H9 (cell line): ENCODE results near the gene PDCL3. TPM values are rescaled to one million over a fixed set of nuclear protein-coding genes. Genes with fewer than 3 reads are reported as not detected.

Experiments
- DNase-seq: peaks from one replicate; pipeline ENCODE4 v3.0.0-alpha.2; 2017
- H2AFZ ChIP-seq: one replicate; pipeline ENCODE4 v1.6.1; 2013; ENCODE audit warnings: mild to moderate bottlenecking, low read length, control low read depth, moderate library complexity
- H2AK5ac ChIP-seq: 2 replicates; pipeline ENCODE4 v1.6.1; 2013; ENCODE audit warnings: low read length, control low read depth, mixed read lengths; ENCODE audit not compliant: insufficient read length
- H2BK120ac ChIP-seq: one replicate; pipeline ENCODE4 v1.6.1; 2013; ENCODE audit warnings: low read depth, mild to moderate bottlenecking, low read length, control low read depth, inconsistent platforms; ENCODE audit not compliant: poor library complexity, severe bottlenecking
- H2BK12ac ChIP-seq: 2 replicates; pipeline ENCODE4 v1.6.1; 2013; ENCODE audit warnings: low read length, control low read depth, mixed read lengths, low read depth; ENCODE audit not compliant: insufficient read length
- H2BK15ac ChIP-seq: 2 replicates; pipeline ENCODE4 v1.6.1; 2013; ENCODE audit warnings: low read depth, low read length, control low read depth
- H2BK20ac ChIP-seq: one replicate; pipeline ENCODE4 v1.6.1; 2013; ENCODE audit warnings: low read depth, mild to moderate bottlenecking, low read length, control low read depth, inconsistent platforms; ENCODE audit not compliant: poor library complexity, severe bottlenecking
- H2BK5ac ChIP-seq: 2 replicates; pipeline ENCODE4 v1.6.1; 2013; ENCODE audit warnings: low read length, control low read depth, mixed read lengths; ENCODE audit not compliant: insufficient read length
- H3K14ac ChIP-seq: 2 replicates; pipeline ENCODE4 v1.6.1; 2013; ENCODE audit warnings: low read length, control low read depth; ENCODE audit not compliant: insufficient read depth
- H3K18ac ChIP-seq: 2 replicates; pipeline ENCODE4 v1.6.1; 2013; ENCODE audit warnings: low read depth, mild to moderate bottlenecking, mixed read lengths, low read length, control low read depth; ENCODE audit not compliant: insufficient read length
- H3K23ac ChIP-seq: 2 replicates; pipeline ENCODE4 v1.6.1; 2013; ENCODE audit warnings: low read length, control low read depth, mixed read lengths, low read depth; ENCODE audit not compliant: insufficient read length
- H3K23me2 ChIP-seq: 2 replicates; pipeline ENCODE4 v1.6.1; 2013; ENCODE audit warnings: low read depth, mild to moderate bottlenecking, mixed read lengths, low read length, control low read depth; ENCODE audit not compliant: insufficient read length, poor library complexity, severe bottlenecking
- H3K27ac ChIP-seq: 2 replicates; pipeline ENCODE4 v1.5.1; 2013; ENCODE audit warnings: low read length, control low read depth, mixed read lengths, low read depth; ENCODE audit not compliant: insufficient read length
- H3K27me3 ChIP-seq: 2 replicates; pipeline ENCODE4 v1.6.1; 2013; ENCODE audit warnings: low read length, control low read depth, inconsistent platforms; ENCODE audit not compliant: insufficient read depth
- H3K4ac ChIP-seq: 2 replicates; pipeline ENCODE4 v1.6.1; 2013; ENCODE audit warnings: low read depth, mild to moderate bottlenecking, control low read depth, inconsistent platforms, low read length, moderate library complexity
- H3K4me1 ChIP-seq: 2 replicates; pipeline ENCODE4 v1.6.1; 2013; ENCODE audit warnings: low read length, control low read depth, inconsistent platforms; ENCODE audit not compliant: insufficient read depth
- H3K4me2 ChIP-seq: 2 replicates; pipeline ENCODE4 v1.6.1; 2013; ENCODE audit warnings: low read length, control low read depth, mixed read lengths; ENCODE audit not compliant: insufficient read length, insufficient read depth
- H3K56ac ChIP-seq: 2 replicates; pipeline ENCODE4 v1.6.1; 2013; ENCODE audit warnings: low read depth, mild to moderate bottlenecking, mixed read lengths, low read length, control low read depth; ENCODE audit not compliant: insufficient read length
- H3K79me1 ChIP-seq: 2 replicates; pipeline ENCODE4 v1.6.1; 2013; ENCODE audit warnings: low read depth, mild to moderate bottlenecking, moderate library complexity, low read length, control low read depth, inconsistent platforms; ENCODE audit not compliant: insufficient read depth, poor library complexity, severe bottlenecking
- H3K79me2 ChIP-seq: 2 replicates; pipeline ENCODE4 v1.6.1; 2013; ENCODE audit warnings: low read length, control low read depth, inconsistent platforms; ENCODE audit not compliant: insufficient read depth
- H3K9ac ChIP-seq: 2 replicates; pipeline ENCODE4 v1.6.1; 2013; ENCODE audit warnings: low read length, control low read depth, mixed read lengths; ENCODE audit not compliant: insufficient read length; ENCODE audit errors: extremely low read depth
- H3K9me3 ChIP-seq: one replicate; pipeline ENCODE4 v1.6.1; 2013; ENCODE audit warnings: low read depth, low read length, inconsistent platforms; ENCODE audit not compliant: control insufficient read depth
- H3T11ph ChIP-seq: one replicate; pipeline ENCODE4 v1.6.1; 2013; ENCODE audit warnings: mild to moderate bottlenecking, low read length, control low read depth, inconsistent platforms
- H4K20me1 ChIP-seq: one replicate; pipeline ENCODE4 v1.6.1; 2013; ENCODE audit not compliant: control insufficient read depth, insufficient read length, insufficient read depth
- H4K5ac ChIP-seq: 2 replicates; pipeline ENCODE4 v1.6.1; 2013; ENCODE audit warnings: low read depth, mild to moderate bottlenecking, mixed read lengths, low read length, control low read depth; ENCODE audit not compliant: insufficient read length
- H4K8ac ChIP-seq: replicated peaks from 2 replicates; pipeline ENCODE4 v1.6.1; 2013; ENCODE audit warnings: low read length, control low read depth, mixed read lengths, low read depth; ENCODE audit not compliant: insufficient read length
- H4K91ac ChIP-seq: 2 replicates; pipeline ENCODE4 v1.6.1; 2013; ENCODE audit warnings: low read depth, mild to moderate bottlenecking, moderate library complexity, mixed read lengths, low read length, control low read depth; ENCODE audit not compliant: insufficient read length
- H3K27ac Mint-ChIP-seq, 3 experiments: 2 replicates in 2 of 3; 3 replicates in 1 of 3; pipeline ENCODE4 v1.8.0; 2020 to 2021; ENCODE audit warnings: mixed read lengths in 3 of 3, mild to moderate bottlenecking in 1 of 3, moderate library complexity in 1 of 3
- H3K27me3 Mint-ChIP-seq: 2 replicates; pipeline ENCODE4 v1.8.0; 2021; ENCODE audit warnings: low read depth, mild to moderate bottlenecking, moderate library complexity, mixed read lengths
- H3K36me3 Mint-ChIP-seq, 3 experiments: 2 replicates in 2 of 3; 3 replicates in 1 of 3; pipeline ENCODE4 v1.8.0; 2020 to 2021; ENCODE audit warnings: low read depth in 3 of 3, mixed read lengths in 3 of 3; ENCODE audit not compliant: insufficient read depth in 1 of 3
- H3K4me1 Mint-ChIP-seq, 2 experiments: 2 replicates each; pipeline ENCODE4 v1.8.0; 2020; ENCODE audit warnings: mixed read lengths in 2 of 2
- H3K4me3 Mint-ChIP-seq, 2 experiments: 2 replicates in 1 of 2; 3 replicates in 1 of 2; pipeline ENCODE4 v1.8.0; 2020 to 2021; ENCODE audit warnings: mild to moderate bottlenecking in 2 of 2, mixed read lengths in 2 of 2, moderate library complexity in 1 of 2
- H3K9me3 Mint-ChIP-seq, 2 experiments: 2 replicates in 1 of 2; 3 replicates in 1 of 2; pipeline ENCODE4 v1.8.0; 2020; ENCODE audit warnings: mild to moderate bottlenecking in 2 of 2, mixed read lengths in 2 of 2, moderate library complexity in 1 of 2
- WGBS: extraction: QIAGEN DNeasy Blood & Tissue Kit; methylation state at CpG from one replicate; pipeline ENCODE4 v1.1.7; 2013; ENCODE audit warnings: missing lambda C conversion rate, low lambda C conversion rate, mixed read lengths; ENCODE audit not compliant: insufficient read length; ENCODE audit errors: extremely low coverage; 5-methylcytosine and 5-hydroxymethylcytosine counted together
- total RNA-seq: library from RNA; stranded (reverse); gene quantifications from 2 replicates; pipeline ENCODE4 v1.2.1, GENCODE V29; 2021
- TF ChIP-seq, protein P1 (sequence below): fragments of 200-600 bp; sonication (generic); conservative IDR thresholded peaks from 3 replicates; pipeline ENCODE4 v1.8.0; 2021; ENCODE audit warnings: antibody characterized with exemption, mild to moderate bottlenecking

PDCL3 gene
- total RNA-seq, 1 experiment from 2014 or later, result 39.4 TPM

DNA sequence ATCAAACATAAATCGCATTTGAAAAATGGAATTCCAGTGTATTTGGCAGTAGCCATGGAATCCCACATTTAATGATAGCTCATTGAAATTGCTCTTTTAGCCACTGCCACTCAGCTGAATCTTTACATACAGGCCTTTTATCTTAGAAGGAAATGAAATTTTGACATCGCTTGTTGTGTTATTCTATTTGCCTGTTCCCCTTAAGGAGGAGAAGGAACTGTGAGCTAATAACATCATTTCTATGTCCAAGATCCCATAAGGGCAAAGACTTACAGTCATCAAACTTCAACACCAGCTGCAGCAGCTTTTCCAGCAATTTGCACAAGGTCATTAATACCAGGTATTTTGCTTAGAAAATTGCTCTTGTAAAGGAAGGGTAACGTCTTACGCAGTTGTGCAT, 6.0 kb upstream of the PDCL3 start:
- H3K23me2 ChIP-seq, result no peaks in the 10 kb centered on the region
- DNase-seq, result no peak
- no peak overlapping the region for H2AFZ ChIP-seq
- no peaks in the 10 kb centered on the region for H3K79me1 ChIP-seq
- Mint-ChIP-seq H3K27ac (no peak overlapping the region), H3K4me3 (no peak overlapping the region), H3K9me3 (peaks cover 0 to 3% of the 10 kb centered on the region in 2 experiments; a peak in 2 of 5 replicates), H3K27me3 (no peaks in the 10 kb centered on the region), H3K4me1 (peaks cover 11 to 13% of the 10 kb centered on the region in 2 experiments), H3K36me3 (peaks cover 0 to 2% (median 0%) of the 10 kb centered on the region in 3 experiments; a peak in 2 of 7 replicates)
- H3K4ac ChIP-seq, result no peak overlapping the region
- H3K14ac ChIP-seq, result no peak overlapping the region
- H3K9ac ChIP-seq, result no peak overlapping the region
- TF ChIP-seq, protein P1, sequence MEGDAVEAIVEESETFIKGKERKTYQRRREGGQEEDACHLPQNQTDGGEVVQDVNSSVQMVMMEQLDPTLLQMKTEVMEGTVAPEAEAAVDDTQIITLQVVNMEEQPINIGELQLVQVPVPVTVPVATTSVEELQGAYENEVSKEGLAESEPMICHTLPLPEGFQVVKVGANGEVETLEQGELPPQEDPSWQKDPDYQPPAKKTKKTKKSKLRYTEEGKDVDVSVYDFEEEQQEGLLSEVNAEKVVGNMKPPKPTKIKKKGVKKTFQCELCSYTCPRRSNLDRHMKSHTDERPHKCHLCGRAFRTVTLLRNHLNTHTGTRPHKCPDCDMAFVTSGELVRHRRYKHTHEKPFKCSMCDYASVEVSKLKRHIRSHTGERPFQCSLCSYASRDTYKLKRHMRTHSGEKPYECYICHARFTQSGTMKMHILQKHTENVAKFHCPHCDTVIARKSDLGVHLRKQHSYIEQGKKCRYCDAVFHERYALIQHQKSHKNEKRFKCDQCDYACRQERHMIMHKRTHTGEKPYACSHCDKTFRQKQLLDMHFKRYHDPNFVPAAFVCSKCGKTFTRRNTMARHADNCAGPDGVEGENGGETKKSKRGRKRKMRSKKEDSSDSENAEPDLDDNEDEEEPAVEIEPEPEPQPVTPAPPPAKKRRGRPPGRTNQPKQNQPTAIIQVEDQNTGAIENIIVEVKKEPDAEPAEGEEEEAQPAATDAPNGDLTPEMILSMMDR, result no peak
- H2BK20ac ChIP-seq, result no peak overlapping the region
- no peak overlapping the region for H4K5ac ChIP-seq
- no peaks in the 10 kb centered on the region for H3K9me3 ChIP-seq
- no peak overlapping the region for H4K91ac ChIP-seq
- no peaks in the 10 kb centered on the region for H3K79me2 ChIP-seq
- H3K27me3 ChIP-seq, result no peaks in the 10 kb centered on the region
- no peaks in the 10 kb centered on the region for H4K20me1 ChIP-seq
- no peak overlapping the region for H3K56ac ChIP-seq
- no peak overlapping the region for H3K4me2 ChIP-seq
- H2BK5ac ChIP-seq, result no peak overlapping the region
- no peak overlapping the region for H4K8ac ChIP-seq
- no peak overlapping the region for H3K18ac ChIP-seq
- no peak overlapping the region for H3K27ac ChIP-seq
- H3T11ph ChIP-seq, result no peak overlapping the region
- no peak overlapping the region for H2BK12ac ChIP-seq
- no CpG with 5 or more reads among the region's 4 CpGs for WGBS
- H3K4me1 ChIP-seq, result no peaks in the 10 kb centered on the region
- H2BK120ac ChIP-seq, result no peak overlapping the region
- H3K23ac ChIP-seq, result no peak overlapping the region
- no peak overlapping the region for H2BK15ac ChIP-seq
- H2AK5ac ChIP-seq, result no peak overlapping the region
